SU-DHL-6 (cell line): ENCODE results near the gene ZDHHC8.

Experiments
- H2AFZ ChIP-seq: fragments of 200-600 bp; sonication (generic); 2 replicates; pipeline ENCODE4 v1.6.1; 2014; ENCODE audit warnings: low read depth, mild to moderate bottlenecking, moderate library complexity, mixed read lengths, antibody characterized with exemption, low read length; ENCODE audit not compliant: severe bottlenecking
- H3F3A ChIP-seq: fragments of 200-600 bp; shearing (Covaris generic); 2 replicates; pipeline ENCODE4 v1.6.0; 2016; ENCODE audit warnings: antibody characterized with exemption, mild to moderate bottlenecking; ENCODE audit not compliant: insufficient read depth
- H3K27ac ChIP-seq: fragments of 200-600 bp; sonication (generic); 2 replicates; pipeline ENCODE4 v1.5.1; 2016; ENCODE audit warnings: low read depth, mild to moderate bottlenecking, low read length, moderate library complexity, mixed read lengths
- H3K27me3 ChIP-seq: fragments of 200-600 bp; sonication (generic), shearing (Covaris generic); 2 replicates; pipeline ENCODE4 v1.6.0; 2014; ENCODE audit warnings: mild to moderate bottlenecking, low read length
- H3K36me3 ChIP-seq: fragments of 200-600 bp; sonication (generic); 2 replicates; pipeline ENCODE4 v1.6.1; 2014; ENCODE audit warnings: mild to moderate bottlenecking, low read length, mixed read lengths
- H3K4me2 ChIP-seq: fragments of 300-600, 200-600 bp; shearing (Covaris generic), sonication (generic); 2 replicates; pipeline ENCODE4 v1.6.0; 2014; ENCODE audit warnings: low read length, low read depth, mild to moderate bottlenecking; ENCODE audit not compliant: poor library complexity, severe bottlenecking
- H3K4me3 ChIP-seq: fragments of 200-600 bp; sonication (generic); 2 replicates; pipeline ENCODE4 v1.5.1; 2014; ENCODE audit warnings: antibody characterized with exemption, low read length, mild to moderate bottlenecking, mixed read lengths; ENCODE audit not compliant: insufficient read depth, poor library complexity, severe bottlenecking
- H3K79me2 ChIP-seq: fragments of 200-600 bp; sonication (generic); 2 replicates; pipeline ENCODE4 v1.6.1; 2014; ENCODE audit warnings: mild to moderate bottlenecking, low read length, moderate library complexity; ENCODE audit not compliant: insufficient read depth
- H3K9ac ChIP-seq: fragments of 200-600 bp; sonication (generic); 2 replicates; pipeline ENCODE4 v1.7.0; 2014; ENCODE audit warnings: mild to moderate bottlenecking, low read length
- H3K9me2 ChIP-seq: fragments of 200-600 bp; sonication (generic); replicated peaks from 2 replicates; pipeline ENCODE4 v1.6.1; 2014; ENCODE audit warnings: low read length; ENCODE audit not compliant: insufficient read depth
- H3K9me3 ChIP-seq: fragments of 200-600 bp; sonication (generic); 2 replicates; pipeline ENCODE4 v1.6.1; 2014; ENCODE audit warnings: low read length, mixed read lengths; ENCODE audit not compliant: insufficient read depth
- H4K20me1 ChIP-seq: fragments of 200-600 bp; sonication (generic); 2 replicates; pipeline ENCODE4 v1.6.1; 2014; ENCODE audit warnings: low read depth, mild to moderate bottlenecking, antibody characterized with exemption, low read length, moderate library complexity, mixed read lengths
- CTCF ChIP-seq: fragments of 200-600 bp; sonication (generic); IDR thresholded peaks from one replicate; pipeline ENCODE4 v1.5.1; 2017; ENCODE audit warnings: antibody characterized with exemption, mild to moderate bottlenecking, low read length, moderate library complexity; ENCODE audit not compliant: insufficient read depth, poor library complexity, severe bottlenecking
- EZH2phosphoT487 ChIP-seq: fragments of 200-600 bp; sonication (generic), shearing (Covaris generic); conservative IDR thresholded peaks from 2 replicates; pipeline ENCODE4 v1.6.1; 2018; ENCODE audit warnings: mild to moderate bottlenecking, antibody characterized with exemption, low read length, moderate library complexity, mixed read lengths

The ZDHHC8 gene

GRCh38 chr22:20173246-20173645 lies 41.6 kb downstream of the ZDHHC8 start:
- H3K9ac ChIP-seq: no peak overlapping the region
- H3K4me2 ChIP-seq: no peak overlapping the region
- no peak for TF ChIP-seq CTCF
- no peak for TF ChIP-seq EZH2phosphoT487
- H2AFZ ChIP-seq: no peak overlapping the region
- no peaks in the 10 kb centered on the region for H3K9me2 ChIP-seq
- H3K36me3 ChIP-seq: no peaks in the 10 kb centered on the region
- H3K79me2 ChIP-seq: no peaks in the 10 kb centered on the region
- H4K20me1 ChIP-seq: no peaks in the 10 kb centered on the region
- H3K4me3 ChIP-seq: no peak overlapping the region
- H3K9me3 ChIP-seq: no peaks in the 10 kb centered on the region
- no peaks in the 10 kb centered on the region for H3K27me3 ChIP-seq
- H3K27ac ChIP-seq: no peak overlapping the region
- no peaks in the 10 kb centered on the region for H3F3A ChIP-seq

GRCh38 chr22:20173772-20174171 lies 42.2 kb downstream of the ZDHHC8 start:
- H3K4me2 ChIP-seq: no peak overlapping the region
- no peak overlapping the region for H3K27ac ChIP-seq
- no peaks in the 10 kb centered on the region for H3K9me3 ChIP-seq
- H3K9me2 ChIP-seq: no peaks in the 10 kb centered on the region
- no peak overlapping the region for H2AFZ ChIP-seq
- H3K79me2 ChIP-seq: no peaks in the 10 kb centered on the region
- TF ChIP-seq CTCF (no peak), EZH2phosphoT487 (no peak)
- no peaks in the 10 kb centered on the region for H3F3A ChIP-seq
- H3K36me3 ChIP-seq: no peaks in the 10 kb centered on the region
- no peaks in the 10 kb centered on the region for H3K27me3 ChIP-seq
- no peak overlapping the region for H3K4me3 ChIP-seq
- no peaks in the 10 kb centered on the region for H4K20me1 ChIP-seq
- H3K9ac ChIP-seq: no peak overlapping the region

- H4K20me1 ChIP-seq: no peaks in the 10 kb centered on the region
- H3K4me3 ChIP-seq: no peak overlapping the region
- H3K36me3 ChIP-seq: no peaks in the 10 kb centered on the region
- H3K9me2 ChIP-seq: no peaks in the 10 kb centered on the region
- no peak overlapping the region for H3K27ac ChIP-seq
- no peaks in the 10 kb centered on the region for H3K9me3 ChIP-seq
- no peaks in the 10 kb centered on the region for H3K79me2 ChIP-seq
- no peak overlapping the region for H3K9ac ChIP-seq
- no peaks in the 10 kb centered on the region for H3F3A ChIP-seq
- H3K4me2 ChIP-seq: no peak overlapping the region
- TF ChIP-seq CTCF: no peak
- H3K27me3 ChIP-seq: no peaks in the 10 kb centered on the region
- no peak overlapping the region for H2AFZ ChIP-seq
These were observed 43.4 kb downstream of the ZDHHC8 start for GRCh38 chr22:20174785-20175596.
